GM21447 (cell line): ENCODE results near the gene ANKRD31.
"Not testable (repeated sequence)": the region's sequence is repeated elsewhere in the genome, so short reads cannot be mapped to it uniquely, and the experiment has no call there.

Experiments used
- ATAC-seq: cut with Tn5 transposase; IDR thresholded peaks from one replicate; pipeline ENCODE4 v1.9.1; 2021; ENCODE audit not compliant: unreplicated experiment

ANKRD31 gene

DNA sequence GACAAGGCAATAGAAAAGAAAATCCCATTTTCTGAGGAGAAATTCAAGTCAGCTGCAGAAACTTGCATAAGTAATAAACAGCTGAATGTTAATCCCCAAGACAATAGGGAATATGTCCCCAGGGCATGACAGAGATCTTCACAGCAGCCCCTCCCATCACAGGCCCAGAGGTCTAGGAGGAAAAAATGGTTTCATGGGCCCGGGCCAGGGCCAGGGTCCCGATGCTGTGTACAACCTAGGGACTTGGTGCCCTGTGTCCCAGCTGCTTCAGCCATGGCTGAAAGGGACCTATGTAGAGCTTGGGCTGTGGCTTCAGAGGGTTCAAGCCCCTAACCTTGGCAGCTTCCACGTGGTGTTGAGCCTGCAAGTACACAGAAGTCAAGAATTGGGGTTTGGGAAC, 75.2 kb downstream of the ANKRD31 start:
- ATAC-seq, result not testable (repeated sequence)

DNA sequence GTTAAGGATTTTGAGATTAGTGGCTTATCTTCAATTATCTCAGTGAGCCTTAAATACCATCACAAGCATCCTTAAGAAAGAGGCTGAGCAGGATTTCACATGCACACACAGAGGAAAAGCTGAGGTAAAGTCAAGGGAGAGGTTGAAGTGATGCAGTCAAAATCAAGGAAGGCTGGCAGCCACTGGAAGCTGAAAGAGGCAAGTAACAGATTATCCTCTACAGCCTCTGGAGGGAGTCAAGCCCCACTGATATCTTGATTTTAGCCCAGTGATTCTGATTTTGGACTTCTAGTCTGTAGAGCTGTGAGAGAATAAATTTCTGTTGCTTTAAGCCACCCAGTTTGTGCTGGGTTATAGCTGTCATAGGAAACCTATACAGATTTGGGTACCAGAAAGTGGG, 80.1 kb downstream of the ANKRD31 start:
- ATAC-seq, result no peak

DNA sequence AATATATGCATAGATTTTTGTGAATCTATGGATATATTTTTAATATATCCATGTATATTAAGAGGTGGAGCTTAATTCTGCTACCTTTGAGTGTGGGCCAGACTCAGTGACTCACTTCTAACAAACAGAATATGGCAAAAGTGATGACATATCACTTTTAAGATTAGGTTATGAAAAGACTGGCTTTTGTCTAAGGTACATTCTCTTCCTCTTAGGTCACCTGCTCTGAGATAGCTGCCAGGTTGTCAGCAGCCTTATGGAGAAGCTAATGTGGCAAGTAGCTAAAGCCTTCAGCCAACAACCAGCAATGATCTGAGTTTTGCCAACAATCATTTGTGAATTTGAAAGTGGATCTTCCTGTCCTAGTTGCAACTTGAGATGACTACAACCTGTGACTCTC, 83.8 kb downstream of the ANKRD31 start:
- no peak for ATAC-seq

DNA sequence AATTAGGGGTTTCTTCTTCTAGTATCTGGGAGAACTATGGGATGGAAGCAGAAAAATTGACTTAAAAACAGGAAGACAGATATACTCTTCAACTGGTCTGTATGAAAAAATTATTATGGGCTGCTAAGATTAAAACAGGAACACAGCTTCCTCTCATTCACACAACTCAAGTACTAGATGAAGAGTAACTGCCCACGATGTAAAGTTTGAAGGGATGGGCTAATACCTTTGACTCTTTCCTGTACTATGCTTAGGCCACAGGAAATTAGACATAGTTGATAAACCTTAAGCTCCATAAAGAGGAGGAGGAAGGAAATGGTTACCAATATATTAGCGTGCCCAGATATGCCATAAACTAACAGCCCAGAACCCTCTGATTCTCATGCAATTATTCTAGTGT, 88.6 kb downstream of the ANKRD31 start:
- ATAC-seq, result no peak

DNA sequence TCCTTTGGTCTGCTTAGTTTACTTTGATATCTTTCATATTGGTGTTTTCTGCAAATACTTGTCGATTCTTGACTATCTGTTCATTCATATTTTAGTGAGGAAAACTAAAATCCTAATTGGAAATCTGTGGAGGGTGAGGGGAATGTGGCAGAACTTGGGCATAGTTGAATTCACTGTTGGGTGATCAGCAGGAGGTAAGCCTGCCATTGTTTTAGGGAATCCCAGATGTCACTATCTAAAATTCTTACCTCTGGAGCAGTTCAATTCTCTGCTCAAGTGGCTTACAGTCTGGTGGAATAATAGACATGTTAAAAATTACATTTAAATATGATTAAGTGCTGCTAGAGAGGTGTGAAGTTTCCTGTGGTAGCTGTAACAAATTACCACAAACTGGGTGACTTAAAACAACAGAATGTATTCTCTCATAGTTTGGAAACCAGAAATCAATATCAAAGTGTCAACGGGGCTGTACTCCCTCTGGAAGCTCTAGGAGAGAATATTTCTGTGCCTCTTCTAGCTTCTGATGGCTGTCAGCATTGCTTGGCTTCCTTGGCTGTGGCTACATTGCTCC, 94.0 kb downstream of the ANKRD31 start:
- no peak for ATAC-seq

DNA sequence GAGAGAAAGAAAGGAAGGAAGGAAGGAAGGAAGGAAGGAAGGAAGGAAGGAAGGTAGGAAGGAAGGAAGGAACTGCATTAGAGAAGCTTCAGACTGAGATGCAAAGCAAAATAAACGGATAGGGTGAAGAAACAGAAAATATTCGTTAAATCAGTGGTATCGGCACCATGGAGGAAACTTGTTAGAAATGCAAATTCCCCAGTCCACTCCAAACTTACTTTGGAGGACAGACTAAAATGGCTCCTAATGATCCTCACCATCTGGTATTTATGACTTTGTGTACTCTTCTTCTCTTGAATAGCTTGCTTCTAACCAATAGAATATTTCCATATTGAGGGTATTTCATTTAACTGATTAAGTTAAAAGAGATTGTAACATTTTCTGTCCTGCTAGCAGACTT, 96.4 kb downstream of the ANKRD31 start:
- ATAC-seq, result no peak

DNA sequence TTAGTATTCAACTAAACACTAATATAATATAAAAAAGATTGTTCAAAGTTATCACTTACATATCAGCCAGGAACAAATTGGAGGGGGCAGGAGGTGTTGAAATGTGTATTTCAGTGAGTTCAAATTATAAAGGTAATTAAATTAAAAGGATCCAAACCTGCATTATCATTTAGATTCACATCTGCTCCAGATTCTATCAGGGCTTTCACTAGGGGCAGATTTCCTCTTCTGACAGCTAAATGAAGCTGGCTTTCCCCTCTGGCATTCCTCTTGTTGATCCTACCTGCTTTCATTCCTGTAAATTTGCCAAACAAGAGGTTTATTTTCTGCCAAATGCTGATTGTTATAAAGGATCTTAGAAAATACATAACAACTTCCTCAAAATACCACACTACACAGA, 98.0 kb downstream of the ANKRD31 start:
- ATAC-seq, result no peak

DNA sequence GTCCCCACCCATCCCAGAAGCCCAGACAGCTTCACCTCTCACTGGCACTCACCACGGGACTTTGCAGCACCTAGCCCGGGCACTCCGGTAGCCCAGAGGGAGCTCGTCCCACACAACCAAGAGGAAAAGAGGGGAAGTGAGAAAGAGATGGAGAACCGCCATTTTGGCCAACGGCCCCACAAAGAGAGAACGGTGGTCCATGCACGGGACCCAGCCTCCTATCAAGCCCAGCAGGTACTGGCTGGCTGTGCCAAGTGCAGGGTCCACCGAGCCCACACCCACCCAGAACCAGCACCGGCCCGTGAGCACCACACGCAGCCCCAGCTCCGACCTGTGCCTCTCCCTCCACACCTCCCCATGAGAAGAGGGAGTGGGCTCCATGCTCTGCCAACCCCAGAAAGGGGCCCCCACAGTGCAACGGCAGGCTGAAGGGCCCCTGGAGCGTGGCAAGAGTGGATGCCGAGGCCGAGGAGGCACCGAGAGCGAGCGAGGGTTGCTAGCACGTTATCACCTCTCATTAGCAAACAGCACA, 105.8 kb downstream of the ANKRD31 start:
- no peak for ATAC-seq

DNA sequence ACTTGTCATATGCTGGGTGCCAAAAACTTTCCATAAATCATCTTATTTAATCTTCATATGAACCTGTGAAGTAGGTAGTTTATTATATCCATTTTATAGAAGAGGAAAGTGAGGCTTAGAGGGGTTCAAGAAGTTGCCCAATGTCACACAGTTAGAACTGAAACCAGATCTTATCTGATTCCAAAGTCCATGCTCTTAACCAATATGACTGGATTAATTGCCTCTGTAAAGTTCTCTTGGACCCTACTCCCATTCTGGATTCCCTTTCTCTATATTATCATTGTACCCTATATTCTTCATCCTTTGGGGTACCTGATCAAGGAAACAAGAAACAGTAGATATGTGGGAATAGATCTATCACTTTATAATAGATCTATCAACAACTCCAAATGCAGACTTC, 119.8 kb downstream of the ANKRD31 start:
- ATAC-seq, result no peak

DNA sequence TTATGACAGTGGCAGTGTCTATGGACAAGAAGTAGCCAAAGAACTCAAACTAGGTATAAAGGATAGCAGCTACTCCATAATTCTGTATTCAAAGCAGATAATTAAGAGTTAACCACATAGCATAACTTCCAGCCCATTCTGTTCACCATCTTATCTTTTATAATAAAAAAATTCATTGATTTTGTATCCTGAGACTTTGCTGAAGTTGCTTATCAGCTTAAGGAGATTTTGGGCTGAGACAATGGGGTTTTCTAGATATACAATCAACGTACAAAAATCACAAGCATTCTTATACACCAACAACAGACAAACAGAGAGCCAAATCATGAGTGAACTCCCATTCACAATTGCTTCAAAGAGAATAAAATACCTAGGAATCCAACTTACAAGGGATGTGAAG, 122.4 kb downstream of the ANKRD31 start:
- ATAC-seq, result not testable (repeated sequence)

DNA sequence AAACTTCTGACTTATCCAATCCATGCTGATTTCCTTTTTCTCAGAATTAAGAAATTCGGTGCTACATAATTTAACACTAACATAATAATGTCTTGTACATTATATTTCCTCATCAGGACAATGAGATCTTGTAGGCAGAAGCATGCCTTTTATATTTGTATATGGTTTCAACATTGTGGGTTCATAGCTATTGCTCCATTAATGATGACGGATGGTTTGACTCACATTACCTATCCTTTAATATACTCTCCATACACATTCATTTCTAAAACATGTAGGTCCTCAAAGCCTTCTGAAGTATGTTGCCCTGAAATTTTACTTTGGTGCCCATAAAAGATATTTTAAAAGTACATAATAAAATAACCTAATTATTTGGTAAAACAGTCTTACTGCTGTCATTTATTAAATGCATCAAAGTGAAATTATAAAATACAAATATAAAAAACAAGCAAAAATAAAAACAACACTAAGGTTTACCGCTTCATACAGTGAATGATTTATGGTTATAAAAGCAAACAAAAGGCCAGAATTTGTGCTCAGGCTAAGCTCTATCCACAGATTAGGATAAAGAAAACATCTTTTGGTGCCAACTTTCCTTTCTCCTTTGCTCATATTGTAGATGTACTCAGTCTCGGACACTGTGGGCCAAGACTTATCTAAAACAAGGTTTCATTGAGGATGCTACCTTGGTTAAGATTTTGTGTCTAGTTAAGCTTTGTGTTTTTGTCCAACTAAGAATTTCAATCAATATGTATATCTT, 123.1 kb downstream of the ANKRD31 start:
- no peak for ATAC-seq

DNA sequence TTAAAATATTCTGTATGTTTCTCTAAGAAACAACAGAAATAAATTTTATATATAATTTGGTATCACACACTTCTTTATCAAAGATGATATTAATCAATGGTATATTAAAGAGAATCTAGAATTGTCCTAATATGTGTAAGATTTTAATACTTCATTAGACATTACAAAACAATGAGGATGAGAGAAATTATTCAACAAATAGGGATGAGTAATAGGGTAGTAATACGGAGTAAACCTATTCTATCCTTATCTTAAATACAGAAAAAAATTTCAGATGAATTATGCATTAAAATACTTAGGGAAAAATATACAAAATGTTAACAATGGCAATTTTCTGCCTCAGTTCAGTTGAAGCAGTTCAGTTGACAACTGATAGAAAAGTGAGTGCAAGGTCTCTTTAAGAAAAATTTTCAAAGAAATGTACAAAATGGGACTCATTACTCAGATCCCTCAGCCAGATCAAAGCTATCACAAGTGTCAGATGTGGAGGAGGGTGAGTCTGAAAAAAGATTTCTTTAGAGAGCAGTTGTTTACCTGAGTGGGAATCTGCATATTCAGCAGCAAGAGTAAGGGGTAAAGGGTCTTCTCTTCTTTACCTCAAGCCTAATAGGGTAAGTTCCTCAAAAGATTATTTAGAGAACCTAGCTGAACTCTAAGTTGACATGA, 127.6 kb downstream of the ANKRD31 start:
- no peak for ATAC-seq

DNA sequence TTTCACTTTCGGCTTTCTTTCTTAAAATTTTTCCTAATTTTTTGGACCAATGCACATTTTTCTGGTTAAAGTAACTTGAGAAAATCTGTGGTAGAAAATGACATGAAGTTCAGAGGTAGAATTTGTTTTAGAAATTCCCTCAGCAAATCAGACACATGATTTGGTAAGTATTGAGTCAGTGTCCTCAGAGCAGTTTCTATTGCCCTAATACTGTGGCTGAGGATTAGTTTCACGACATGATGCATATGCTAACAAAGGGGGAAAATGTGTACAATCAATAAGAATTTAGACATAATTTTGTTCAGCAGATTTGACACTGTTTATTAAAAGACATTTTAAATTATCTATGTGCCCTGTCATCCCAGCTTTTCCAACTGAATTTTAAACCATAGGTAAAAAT, 128.2 kb downstream of the ANKRD31 start:
- no peak for ATAC-seq

DNA sequence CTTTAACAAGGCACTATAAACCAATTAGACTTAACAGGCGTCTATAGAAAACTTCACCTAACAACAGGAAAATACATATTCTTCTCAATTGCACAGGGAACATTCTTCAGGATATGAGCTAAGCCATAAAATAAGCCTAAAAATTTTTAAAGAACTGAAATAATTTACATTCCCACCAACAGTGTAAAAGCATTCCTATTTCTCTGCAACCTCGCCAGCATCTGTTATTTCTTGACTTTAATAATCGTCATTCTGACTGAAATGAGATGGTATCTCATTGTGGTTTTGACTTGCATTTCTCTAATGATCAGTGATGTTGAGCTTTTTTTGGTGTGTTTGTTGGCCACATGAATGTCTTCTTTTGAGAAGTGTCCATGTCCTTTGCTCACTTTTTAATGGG, 140.7 kb downstream of the ANKRD31 start:
- ATAC-seq, result not testable (repeated sequence)

DNA sequence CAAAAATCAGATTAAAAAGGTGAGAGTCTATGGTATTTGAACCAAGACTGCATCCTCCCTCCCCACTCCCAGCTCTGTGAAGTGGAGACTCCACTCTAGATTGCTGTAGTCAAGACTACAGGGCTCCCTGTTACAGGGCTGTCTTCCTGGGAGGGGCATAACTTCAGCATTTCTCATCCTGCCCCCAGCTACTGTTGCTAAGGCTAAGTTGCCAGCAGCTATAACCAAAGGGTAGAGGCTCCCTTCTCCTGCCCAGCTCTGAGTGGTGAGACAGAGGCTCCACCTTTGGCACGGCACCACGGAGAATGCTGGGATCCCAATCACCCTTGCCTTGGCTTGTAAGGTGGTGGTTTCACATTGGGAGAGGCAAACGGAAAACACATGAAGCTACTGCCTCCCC, 145.1 kb downstream of the ANKRD31 start:
- ATAC-seq, result no peak

DNA sequence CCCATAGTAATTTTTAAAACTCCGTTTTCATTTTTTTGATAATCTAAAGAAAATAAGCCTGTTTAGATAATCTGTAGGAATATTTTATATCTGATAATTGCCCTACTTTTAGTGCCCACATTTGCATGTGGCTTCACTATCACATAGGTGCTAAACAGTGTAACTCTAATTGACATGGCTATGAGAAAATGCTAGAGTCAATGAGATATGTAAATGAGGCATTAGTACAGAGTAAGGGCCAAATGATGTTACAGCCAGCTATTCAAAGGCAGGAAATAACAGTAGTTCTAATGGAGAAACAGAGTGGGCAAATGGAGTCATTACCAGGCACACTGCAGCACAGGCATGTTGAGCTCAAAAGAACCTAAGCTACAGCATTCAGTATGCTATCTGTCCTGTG, 147.0 kb downstream of the ANKRD31 start:
- no peak for ATAC-seq

DNA sequence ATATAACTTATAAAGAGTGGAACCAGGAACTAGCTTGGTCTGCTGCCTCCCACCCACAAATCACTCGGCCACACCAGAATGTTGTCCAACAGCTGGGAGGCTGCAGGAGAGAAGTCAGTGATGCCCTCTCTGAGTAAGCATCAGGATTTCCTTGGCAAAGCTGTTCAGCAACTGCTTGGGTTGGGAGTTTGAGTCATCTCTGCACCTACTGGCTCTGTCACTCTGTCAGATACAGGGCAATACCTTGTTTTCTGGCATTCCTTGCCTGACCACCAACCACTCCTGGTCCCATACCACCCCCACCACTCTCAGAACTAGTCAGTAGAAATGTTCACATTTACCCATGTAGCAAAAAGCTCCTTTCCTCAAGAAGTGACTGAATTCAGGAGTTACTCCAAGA, 147.5 kb downstream of the ANKRD31 start:
- no peak for ATAC-seq

DNA sequence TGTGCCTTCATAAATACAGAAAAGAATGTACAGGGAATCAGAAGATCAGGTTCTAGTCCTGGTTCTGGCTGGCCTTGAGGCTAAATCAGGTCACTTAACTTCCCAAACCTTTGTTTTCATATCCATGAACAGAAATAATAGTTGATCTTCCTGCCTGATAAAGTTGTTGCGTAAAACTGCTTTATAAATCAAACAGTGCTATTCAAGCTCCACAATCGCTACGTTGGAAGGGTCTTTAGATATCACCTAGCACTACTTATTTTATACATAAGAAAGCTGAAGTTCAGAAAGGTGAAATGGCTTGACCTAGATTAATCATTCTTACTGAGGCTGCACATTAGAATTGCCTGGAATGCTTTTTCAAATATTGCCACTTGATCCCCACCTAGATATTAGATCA, 148.0 kb downstream of the ANKRD31 start:
- ATAC-seq, result no peak

DNA sequence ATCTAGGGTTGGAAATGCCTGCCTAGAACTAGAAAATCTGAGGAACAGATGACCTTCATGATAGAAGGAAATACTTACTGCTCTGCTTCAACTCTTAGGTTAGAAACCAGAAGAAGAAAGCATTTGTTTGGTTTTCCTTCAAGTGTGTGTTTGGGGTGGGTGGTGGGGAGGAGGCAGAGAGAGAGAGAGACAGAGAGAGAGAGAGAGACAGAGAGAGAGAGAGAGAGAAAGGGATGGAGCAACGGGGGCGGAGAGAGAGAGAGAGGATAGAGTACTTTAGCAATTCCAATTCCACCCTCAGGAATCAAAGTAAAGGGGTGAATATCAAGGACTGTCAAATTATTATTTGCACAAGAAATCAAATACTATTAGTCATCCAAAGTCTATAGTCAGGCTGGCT, 155.2 kb downstream of the ANKRD31 start:
- ATAC-seq, result no peak

DNA sequence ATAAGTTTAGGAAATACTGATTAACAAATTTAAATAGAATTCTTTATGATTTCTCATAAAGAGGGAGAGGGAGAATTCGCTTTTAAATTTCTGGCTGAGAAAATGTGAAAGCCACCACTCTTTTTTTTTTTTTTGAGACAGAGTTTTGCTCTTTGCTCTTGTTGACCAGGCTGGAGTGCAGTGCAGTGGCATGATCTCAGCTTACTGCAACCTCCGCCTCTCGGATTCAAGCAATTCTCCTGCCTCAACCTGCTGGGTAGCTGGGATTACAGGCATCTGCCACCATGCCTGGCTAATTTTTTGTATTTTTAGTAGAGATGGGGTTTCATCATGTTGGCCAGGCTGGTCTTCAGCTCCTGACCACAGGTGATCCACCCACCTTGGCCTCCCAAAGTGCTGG, 157.3 kb downstream of the ANKRD31 start:
- not testable (repeated sequence) for ATAC-seq

DNA sequence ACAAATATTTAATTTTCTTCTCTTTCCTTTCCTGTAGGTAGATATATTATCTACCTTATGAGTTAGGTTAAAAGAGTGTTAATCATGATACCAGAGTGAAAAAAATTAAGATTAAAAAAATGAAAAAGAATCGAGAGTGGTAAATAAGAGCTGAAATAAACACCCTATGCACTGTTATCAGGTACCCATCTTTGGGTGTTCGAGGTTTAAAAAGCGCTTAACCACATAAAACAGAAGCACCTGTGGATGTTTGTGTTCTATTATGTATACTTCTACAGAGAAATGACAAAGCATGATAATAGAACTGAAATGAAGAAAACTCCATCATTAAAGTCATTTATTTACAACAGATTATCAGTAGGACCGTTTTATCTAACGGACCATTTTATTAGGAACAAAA, 158.7 kb downstream of the ANKRD31 start:
- ATAC-seq, result no peak

DNA sequence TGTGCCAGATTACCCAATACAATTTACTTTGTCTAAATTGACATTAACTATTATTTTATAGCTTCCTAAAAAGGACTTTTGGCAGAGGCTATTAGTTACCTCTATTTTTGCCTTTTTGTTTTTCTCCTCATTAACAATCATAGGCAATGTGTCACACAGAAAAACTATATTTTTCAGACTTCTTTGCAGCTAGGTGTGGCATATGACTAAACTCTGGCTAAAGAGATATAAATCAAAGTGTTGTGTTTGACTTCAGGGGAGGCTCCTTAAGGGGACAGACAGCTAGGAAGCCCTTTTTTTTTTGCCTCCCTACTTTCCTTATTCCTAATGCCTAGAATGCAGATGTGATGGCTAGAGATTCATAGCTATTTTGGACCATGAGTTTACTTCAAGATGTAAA, 164.6 kb downstream of the ANKRD31 start:
- ATAC-seq, result no peak
